Spleen (tissue), 7 donors: ENCODE measurements around the gene LRP1.

ENCODE experiments used
- POLR2A ChIP-seq, 3 donors: fragments of 450-650 bp; IDR thresholded peaks; one replicate each; pipeline ENCODE4 v1.5.1; 2017; ENCODE audit warnings: antibody characterized with exemption in 3 of 3, mild to moderate bottlenecking in 1 of 3
- POLR2AphosphoS5 ChIP-seq, 3 donors: sonication (generic); formaldehyde crosslinking; IDR thresholded peaks; one replicate each; pipeline ENCODE4 v1.5.1; 2017; ENCODE audit warnings: antibody characterized with exemption in 3 of 3
- TF ChIP-seq, protein P1 (sequence below), 11 experiments: fragments of 200-600 bp in 7 of 11; fragments of 450-650 bp in 4 of 11; sonication (generic) in 4 of 11; IDR thresholded peaks in 8 of 11; conservative IDR thresholded peaks in 3 of 11; 1 replicate in 7 of 11; 2 replicates in 4 of 11; pipeline versions ENCODE4 v1.4.0 to v1.8.0; 2016 to 2021; ENCODE audit warnings: antibody characterized with exemption in 11 of 11, inconsistent platforms in 4 of 11, mild to moderate bottlenecking in 1 of 11
- donor health status: DM: no; HTN: no; CAD: no; lungs with moderate emphysema.
- donor health status: DM: no; HTN: no; CAD: no.
- donor health status: DM: no; HTN: no; CAD: no.

DNA sequence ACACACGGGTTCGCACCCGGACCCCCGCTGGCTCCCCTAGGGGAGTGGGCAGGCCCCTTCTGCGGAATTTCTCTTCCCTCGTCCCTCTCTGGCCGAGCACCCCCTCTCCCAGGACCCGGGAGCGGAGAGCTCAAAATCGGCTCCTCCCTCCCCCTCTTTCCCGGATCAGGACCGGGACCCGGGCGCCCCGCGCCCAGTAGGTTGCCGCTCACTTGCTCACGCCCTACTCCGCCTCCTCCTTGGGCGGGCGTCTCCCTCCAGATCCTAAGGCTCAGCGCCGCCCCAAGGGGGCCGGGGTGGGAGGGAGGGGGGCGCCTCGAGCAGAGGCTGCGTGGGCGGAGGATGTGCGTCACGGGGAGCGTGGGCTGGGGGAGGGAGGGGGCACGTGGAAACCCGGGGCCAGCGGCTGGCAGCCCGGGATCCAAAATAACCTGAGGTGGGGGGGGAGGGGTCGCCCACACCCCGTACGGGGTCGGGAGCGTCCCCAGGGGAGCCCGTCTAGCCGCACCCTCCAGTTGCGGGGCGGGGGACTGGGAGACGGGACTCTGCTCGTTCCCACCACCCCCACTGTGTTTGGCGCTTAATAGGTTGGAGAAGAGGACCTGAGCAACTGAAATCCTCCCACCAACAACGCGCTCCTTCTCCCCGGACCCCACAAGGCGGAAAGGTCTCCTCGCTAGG lies 41.1 kb upstream of the LRP1 start:
- TF ChIP-seq, protein P1, sequence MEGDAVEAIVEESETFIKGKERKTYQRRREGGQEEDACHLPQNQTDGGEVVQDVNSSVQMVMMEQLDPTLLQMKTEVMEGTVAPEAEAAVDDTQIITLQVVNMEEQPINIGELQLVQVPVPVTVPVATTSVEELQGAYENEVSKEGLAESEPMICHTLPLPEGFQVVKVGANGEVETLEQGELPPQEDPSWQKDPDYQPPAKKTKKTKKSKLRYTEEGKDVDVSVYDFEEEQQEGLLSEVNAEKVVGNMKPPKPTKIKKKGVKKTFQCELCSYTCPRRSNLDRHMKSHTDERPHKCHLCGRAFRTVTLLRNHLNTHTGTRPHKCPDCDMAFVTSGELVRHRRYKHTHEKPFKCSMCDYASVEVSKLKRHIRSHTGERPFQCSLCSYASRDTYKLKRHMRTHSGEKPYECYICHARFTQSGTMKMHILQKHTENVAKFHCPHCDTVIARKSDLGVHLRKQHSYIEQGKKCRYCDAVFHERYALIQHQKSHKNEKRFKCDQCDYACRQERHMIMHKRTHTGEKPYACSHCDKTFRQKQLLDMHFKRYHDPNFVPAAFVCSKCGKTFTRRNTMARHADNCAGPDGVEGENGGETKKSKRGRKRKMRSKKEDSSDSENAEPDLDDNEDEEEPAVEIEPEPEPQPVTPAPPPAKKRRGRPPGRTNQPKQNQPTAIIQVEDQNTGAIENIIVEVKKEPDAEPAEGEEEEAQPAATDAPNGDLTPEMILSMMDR (IDR thresholded peaks at IDR 0.05 in 8 of 11, conservative IDR thresholded peaks at IDR 0.05 in 3 of 11): no peak
- peak; percentile 82 to 85 (median 82) for TF ChIP-seq POLR2AphosphoS5 (IDR thresholded peaks at IDR 0.05)
- TF ChIP-seq POLR2A (IDR thresholded peaks at IDR 0.05): peak in 2 of 3 donors; percentile 14 to 63
